K562 (cell line): ENCODE results near the gene KIF5C. TPM values are rescaled to one million over a fixed set of nuclear protein-coding genes. Genes with fewer than 3 reads are reported as not detected.

ENCODE experiments used
- ATAC-seq: fragments of 200-7000 bp; cut with Tn5 transposase; 3 replicates; pipeline ENCODE4 v1.9.1; 2020; ENCODE audit warnings: moderate library complexity
- BruUV-seq: library from RNA; stranded (reverse); fragments of 400-500 nt; replicated peaks from 2 replicates; lab custom pipeline; 2021; lab: Mats Ljungman, UMichigan
- CTCF ChIA-PET: fragments of 300-600 bp; formaldehyde crosslinking; extraction: SDS; loops from one replicate; lab custom pipeline; 2021; ENCODE audit warnings: low intra/inter-chr PET ratio; lab: Yijun Ruan, JAX
- POLR2A ChIA-PET: fragments of 300-600, 350-650 bp; sonication (Branson Sonifier 250); formaldehyde crosslinking; extraction: SDS; loops from one replicate; lab custom pipeline; 2021; ENCODE audit warnings: antibody characterized with exemption, inconsistent platforms; lab: Yijun Ruan, JAX
- DNase-seq, 4 experiments: peaks; one replicate each; pipeline versions ENCODE4 v3.0.0 to v3.0.0-alpha.2; 2011 to 2018; ENCODE audit warnings: low spot score in 3 of 4, mixed read lengths in 3 of 4; ENCODE audit errors: extremely low read depth in 1 of 4
- FAIRE-seq: peaks from 2 replicates; lab custom pipeline; 2011; peaks lifted over from hg19 to GRCh38; lab: Jason Lieb, UNC
- H2AFZ ChIP-seq: 2 replicates; pipeline ENCODE4 v1.6.0; 2011; ENCODE audit warnings: low read depth, low read length, control low read depth, inconsistent platforms
- H3K27ac ChIP-seq: fragments of 200-600 bp; 3 replicates; pipeline ENCODE4 v1.8.0; 2011; ENCODE audit warnings: low read depth, mild to moderate bottlenecking, control low read depth, inconsistent platforms, low read length, moderate library complexity, mixed read lengths; ENCODE audit errors: extremely low read depth
- H3K27me3 ChIP-seq, 2 experiments: fragments of 300-600 bp in 1 of 2; 2 replicates in 1 of 2; 3 replicates in 1 of 2; pipeline versions ENCODE4 v1.6.0 to v1.8.0; 2011; ENCODE audit warnings: inconsistent platforms in 2 of 2, low read length in 2 of 2, mild to moderate bottlenecking in 1 of 2, mixed read lengths in 1 of 2, moderate library complexity in 1 of 2; ENCODE audit not compliant: control insufficient read depth in 2 of 2, insufficient read depth in 2 of 2
- H3K36me3 ChIP-seq: fragments of 300-600 bp; 3 replicates; pipeline ENCODE4 v1.8.0; 2011; ENCODE audit warnings: mild to moderate bottlenecking, low read length, inconsistent platforms; ENCODE audit not compliant: control insufficient read depth, insufficient read depth
- H3K4me1 ChIP-seq, 2 experiments: fragments of 200-600 bp in 1 of 2; replicated peaks in 1 of 2; 2 replicates in 1 of 2; 3 replicates in 1 of 2; pipeline versions ENCODE4 v1.5.1 to v1.8.0; 2011; ENCODE audit warnings: inconsistent platforms in 2 of 2, low read length in 2 of 2, mild to moderate bottlenecking in 1 of 2, mixed read lengths in 1 of 2, moderate library complexity in 1 of 2; ENCODE audit not compliant: control insufficient read depth in 2 of 2, insufficient read depth in 2 of 2
- H3K4me2 ChIP-seq: 2 replicates; pipeline ENCODE4 v1.6.1; 2011; ENCODE audit warnings: low read length, control low read depth, inconsistent platforms, mixed read lengths; ENCODE audit not compliant: insufficient read depth
- H3K4me3 ChIP-seq: fragments of 200-600 bp; sonication (generic), shearing (Covaris generic); 2 replicates; pipeline ENCODE4 v1.5.1; 2016; ENCODE audit warnings: control low read depth, inconsistent platforms
- H3K79me2 ChIP-seq: fragments of 200-600 bp; 3 replicates; pipeline ENCODE4 v1.8.0; 2011; ENCODE audit warnings: low read length, inconsistent platforms; ENCODE audit not compliant: control insufficient read depth, insufficient read depth
- H3K9ac ChIP-seq, 2 experiments: 2 replicates each; pipeline versions ENCODE4 v1.6.0 to v1.6.1; 2011; ENCODE audit warnings: low read depth in 2 of 2, low read length in 2 of 2, control low read depth in 1 of 2, inconsistent platforms in 1 of 2, mild to moderate bottlenecking in 1 of 2, mixed read lengths in 1 of 2; ENCODE audit not compliant: insufficient read depth in 1 of 2
- H3K9me1 ChIP-seq: one replicate; pipeline ENCODE4 v1.6.0; 2011; ENCODE audit warnings: inconsistent platforms, mild to moderate bottlenecking, low read length, moderate library complexity; ENCODE audit not compliant: control insufficient read depth, insufficient read depth
- H3K9me3 ChIP-seq: replicated peaks from 2 replicates; pipeline ENCODE4 v1.5.1; 2011; ENCODE audit warnings: low read depth, low read length, inconsistent platforms; ENCODE audit not compliant: control insufficient read depth, insufficient read depth
- H4K20me1 ChIP-seq: replicated peaks from 2 replicates; pipeline ENCODE4 v1.6.1; 2011; ENCODE audit warnings: low read length, inconsistent platforms, mixed read lengths; ENCODE audit not compliant: control insufficient read depth, insufficient read depth
- ATF4 ChIP-seq: fragments of 450-650 bp; formaldehyde crosslinking; IDR thresholded peaks from 2 replicates; pipeline ENCODE4 v1.4.0; 2022; ENCODE audit warnings: mild to moderate bottlenecking, moderate library complexity
- BCLAF1 ChIP-seq, 2 experiments: fragments of 450-650 bp in 1 of 2; IDR thresholded peaks; 2 replicates each; pipeline ENCODE4 v1.6.1; 2011 to 2017; ENCODE audit warnings: low read depth in 2 of 2, antibody characterized with exemption in 1 of 2, borderline replicate concordance in 1 of 2, low read length in 1 of 2, mild to moderate bottlenecking in 1 of 2, mixed read lengths in 1 of 2; ENCODE audit not compliant: control insufficient read depth in 1 of 2
- CBFB ChIP-seq: sonication (generic); formaldehyde crosslinking; IDR thresholded peaks from 2 replicates; pipeline ENCODE4 v1.4.0; 2020; ENCODE audit warnings: mild to moderate bottlenecking, missing genetic modification reagents
- DMBX1 ChIP-seq: fragments of 250-450 bp; sonication (Bioruptor Pico); IDR thresholded peaks from 2 replicates; pipeline ENCODE4 v1.8.0; 2022; ENCODE audit warnings: inconsistent platforms, mild to moderate bottlenecking, moderate library complexity, borderline replicate concordance
- ETV1 ChIP-seq: fragments of 450-650 bp; conservative IDR thresholded peaks from 2 replicates; pipeline ENCODE4 v1.6.1; 2016; ENCODE audit warnings: missing genetic modification characterization, control low read depth, low read depth, missing compliant biosample characterization
- GABPB2 ChIP-seq: fragments of 250-450 bp; sonication (Bioruptor Pico); conservative IDR thresholded peaks from 2 replicates; pipeline ENCODE4 v1.5.1; 2021; ENCODE audit warnings: mild to moderate bottlenecking
- MAFG ChIP-seq: fragments of 450-650 bp; conservative IDR thresholded peaks from 2 replicates; pipeline ENCODE4 v1.6.1; 2016; ENCODE audit warnings: missing genetic modification characterization, missing compliant biosample characterization
- MCM2 ChIP-seq: fragments of 450-650 bp; IDR thresholded peaks from 2 replicates; pipeline ENCODE4 v1.6.1; 2017; ENCODE audit warnings: low read depth, mild to moderate bottlenecking
- PTBP1 ChIP-seq: fragments of 200-400 bp; formaldehyde crosslinking; IDR thresholded peaks from 2 replicates; pipeline ENCODE4 v1.6.1; 2017; ENCODE audit warnings: low read depth, low read length
- ZBTB8A ChIP-seq: fragments of 450-650 bp; IDR thresholded peaks from 2 replicates; pipeline ENCODE4 v1.6.1; 2018; ENCODE audit warnings: mild to moderate bottlenecking, moderate library complexity; ENCODE audit not compliant: partially characterized antibody
- ZNF121 ChIP-seq: sonication (generic); formaldehyde crosslinking; conservative IDR thresholded peaks from 2 replicates; pipeline ENCODE4 v1.8.0; 2022; ENCODE audit warnings: missing genetic modification reagents
- ZNF584 ChIP-seq: fragments of 200-800 bp; sonication (Bioruptor generic); IDR thresholded peaks from 2 replicates; pipeline ENCODE4 v1.6.1; 2016; ENCODE audit warnings: low read depth, mild to moderate bottlenecking, missing genetic modification characterization, missing compliant biosample characterization
- WGBS: fragments of 100-300 bp; shearing (Covaris generic); methylation state at CpG from one replicate; pipeline ENCODE4 v1.1.6; 2016; ENCODE audit warnings: low coverage, mixed read lengths; ENCODE audit not compliant: insufficient coverage; ENCODE audit errors: missing lambda C conversion rate; 5-methylcytosine and 5-hydroxymethylcytosine counted together
- in situ Hi-C: fragments of 300-500 bp; cut with MboI; formaldehyde crosslinking; loops from 4 replicates; pipeline ENCODE4 v1.15.0; 2018; ENCODE audit warnings: inconsistent platforms, mixed read lengths
- intact Hi-C: fragments of 100-400 bp; cut with micrococcal nuclease; formaldehyde crosslinking; loops from 2 replicates; pipeline ENCODE4 v1.14.2; 2022
- polyA plus RNA-seq, 8 experiments: library from polyadenylated mRNA; depleted of rRNA in 4 of 8; stranded (reverse) in 5 of 8; unstranded in 3 of 8; fragments of >200 nt; fragmentation: Nextera tagmentation in 2 of 8; fragmentation: Illumina TruSeq in 1 of 8; extraction: Ambion mirVana in 2 of 8; extraction: Trizol in 1 of 8; gene quantifications; 2 replicates each; pipeline versions ENCODE4 v1.2.1 to v1.2.3, GENCODE V29; 2011 to 2014; ENCODE audit warnings: inconsistent platforms in 1 of 8, missing spikeins in 1 of 8
- total RNA-seq, 7 experiments: library from RNA; depleted of rRNA in 6 of 7; stranded (reverse); fragments of >200 nt in 6 of 7; fragmentation: Illumina TruSeq in 2 of 7; extraction: Trizol in 2 of 7; gene quantifications; 2 replicates each; pipeline versions ENCODE4 v1.2.1 to v1.2.3, GENCODE V29; 2011 to 2021; ENCODE audit warnings: low replicate concordance in 1 of 7

Gene KIF5C
- total and polyA plus RNA-seq, 9 of the 15 experiments (the other 6 are each of a cell fraction or from before 2014, with no cell fraction given): 0.01 to 0.09 (median 0.01) TPM; not detected in 6

DNA sequence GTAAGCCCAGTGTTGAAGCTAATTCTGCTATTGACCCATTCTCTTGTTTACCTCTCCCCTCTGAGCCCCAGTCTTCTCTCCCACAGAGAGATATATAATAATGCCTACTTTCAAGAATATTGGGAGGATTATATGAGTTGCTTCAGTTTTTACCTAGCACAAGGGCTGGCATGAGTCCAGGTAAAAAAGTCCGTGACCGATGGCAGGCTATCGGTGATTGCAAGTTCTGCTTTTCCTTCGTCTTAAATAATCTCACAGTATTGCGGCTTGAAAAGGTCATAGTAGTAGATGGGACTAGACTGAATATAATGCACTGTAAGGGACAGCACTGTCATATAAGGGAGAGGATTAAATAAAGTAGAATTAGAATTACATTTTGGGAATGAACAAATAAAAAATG lies 77.6 kb downstream of the KIF5C start:
- CTCF ChIA-PET: no interaction called here
- no peak for DNase-seq
- H4K20me1 ChIP-seq: no peaks in the 10 kb centered on the region
- H3K79me2 ChIP-seq: no peaks in the 10 kb centered on the region
- H3K4me1 ChIP-seq: no peaks in the 10 kb centered on the region
- H3K9me1 ChIP-seq: no peaks in the 10 kb centered on the region
- POLR2A ChIA-PET: interaction anchor here (1.0 kb wide), 1 partner anchor 11 kb away, joined by 3 read pairs; no protein-coding TSS in a partner anchor
- H3K27ac ChIP-seq: no peak overlapping the region
- peaks cover 11 to 12% of the 10 kb centered on the region in 2 experiments; a peak in 4 of 5 replicates for H3K27me3 ChIP-seq
- H3K4me2 ChIP-seq: no peak overlapping the region
- no peaks in the 10 kb centered on the region for H3K9me3 ChIP-seq
- WGBS: 2% methylated on average over 5 of the region's 5 CpGs
- in situ Hi-C loops (no loop called here), intact Hi-C loops (no loop called here)
- H3K4me3 ChIP-seq: no peak overlapping the region
- TF ChIP-seq ZNF121 (CRISPR knock-in tag): no peak
- no peak for TF ChIP-seq GABPB2
- no peak for TF ChIP-seq ETV1
- TF ChIP-seq ZBTB8A: no peak
- no peak for TF ChIP-seq BCLAF1 (IDR thresholded peaks at IDR 0.05; ENCODE audit: borderline replicate concordance in 1 of 2, control insufficient read depth in 1 of 2, low read depth in 2 of 2, low read length in 1 of 2)
- no peak for TF ChIP-seq PTBP1
- TF ChIP-seq ATF4 (CRISPR knock-in tag): no peak
- no peak for TF ChIP-seq MCM2
- no peak for TF ChIP-seq CBFB (CRISPR knock-in tag)
- no peak for TF ChIP-seq ZNF584
- no peak for TF ChIP-seq MAFG (tag)
- no peak for TF ChIP-seq DMBX1 (CRISPR knock-in tag)
- FAIRE-seq: no peak
- no peak for ATAC-seq
- H3K9ac ChIP-seq: no peak overlapping the region
- BruUV-seq: no TSS peak
- H3K36me3 ChIP-seq: no peaks in the 10 kb centered on the region
- no peak overlapping the region for H2AFZ ChIP-seq
